ENCODE measurements around the gene FFAR2. TPM values are rescaled to one million over a fixed set of nuclear protein-coding genes. Genes with fewer than 3 reads are reported as not detected.
A peak's percentile ranks its signal among the peaks of the same experiment; 100 is the strongest.
"Not testable (repeated sequence)": the region's sequence is repeated elsewhere in the genome, so short reads cannot be mapped to it uniquely, and the experiment has no call there.

Gene FFAR2
- total and polyA plus RNA-seq, 3 donors from 2014 or later, result 0.20 TPM; not detected in 2

DNA sequence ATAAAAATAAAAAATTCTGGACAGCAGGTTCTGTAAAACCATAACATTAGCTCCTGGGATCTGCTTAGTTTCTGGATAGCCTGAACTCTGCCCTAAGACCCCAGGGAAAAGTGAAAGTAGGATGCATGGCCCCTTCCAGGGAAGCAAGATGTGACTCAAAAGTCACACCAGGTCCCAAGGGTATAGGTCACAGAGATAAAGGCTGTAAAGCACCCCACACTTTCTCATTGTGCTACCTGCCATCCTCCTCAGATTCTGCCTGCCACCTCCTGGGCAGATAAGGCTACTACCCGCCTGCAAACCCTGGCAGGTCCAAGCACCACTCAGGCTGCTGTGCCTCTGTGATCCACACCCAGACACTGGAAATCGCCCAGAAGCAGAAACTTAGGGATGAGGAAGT lies 20.6 kb downstream of the FFAR2 start:
- Histone ChIP-seq H3K4me3 (no peak overlapping the region), H3K36me3 (ENCODE audit: low read depth, missing control alignments) (no peaks in the 10 kb centered on the region), H3K9me3 (no peaks in the 10 kb centered on the region), H3K4me1 (no peaks in the 10 kb centered on the region), H3K27ac (no peak overlapping the region), H3K27me3 (no peaks in the 10 kb centered on the region)
- DNase-seq, result peak; percentile 69
- intact Hi-C loops (cut with DNase I; ENCODE audit: low total_unique reads), result no loop called here
- 56 to 58% methylated on average over 2 of the region's 2 CpGs for WGBS, 2 donors
- TF ChIP-seq POLR2A (IDR thresholded peaks at IDR 0.05), result no peak
- TF ChIP-seq, protein P1, sequence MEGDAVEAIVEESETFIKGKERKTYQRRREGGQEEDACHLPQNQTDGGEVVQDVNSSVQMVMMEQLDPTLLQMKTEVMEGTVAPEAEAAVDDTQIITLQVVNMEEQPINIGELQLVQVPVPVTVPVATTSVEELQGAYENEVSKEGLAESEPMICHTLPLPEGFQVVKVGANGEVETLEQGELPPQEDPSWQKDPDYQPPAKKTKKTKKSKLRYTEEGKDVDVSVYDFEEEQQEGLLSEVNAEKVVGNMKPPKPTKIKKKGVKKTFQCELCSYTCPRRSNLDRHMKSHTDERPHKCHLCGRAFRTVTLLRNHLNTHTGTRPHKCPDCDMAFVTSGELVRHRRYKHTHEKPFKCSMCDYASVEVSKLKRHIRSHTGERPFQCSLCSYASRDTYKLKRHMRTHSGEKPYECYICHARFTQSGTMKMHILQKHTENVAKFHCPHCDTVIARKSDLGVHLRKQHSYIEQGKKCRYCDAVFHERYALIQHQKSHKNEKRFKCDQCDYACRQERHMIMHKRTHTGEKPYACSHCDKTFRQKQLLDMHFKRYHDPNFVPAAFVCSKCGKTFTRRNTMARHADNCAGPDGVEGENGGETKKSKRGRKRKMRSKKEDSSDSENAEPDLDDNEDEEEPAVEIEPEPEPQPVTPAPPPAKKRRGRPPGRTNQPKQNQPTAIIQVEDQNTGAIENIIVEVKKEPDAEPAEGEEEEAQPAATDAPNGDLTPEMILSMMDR (IDR thresholded peaks at IDR 0.05), result peak; percentile 17 to 53 (median 35)

DNA sequence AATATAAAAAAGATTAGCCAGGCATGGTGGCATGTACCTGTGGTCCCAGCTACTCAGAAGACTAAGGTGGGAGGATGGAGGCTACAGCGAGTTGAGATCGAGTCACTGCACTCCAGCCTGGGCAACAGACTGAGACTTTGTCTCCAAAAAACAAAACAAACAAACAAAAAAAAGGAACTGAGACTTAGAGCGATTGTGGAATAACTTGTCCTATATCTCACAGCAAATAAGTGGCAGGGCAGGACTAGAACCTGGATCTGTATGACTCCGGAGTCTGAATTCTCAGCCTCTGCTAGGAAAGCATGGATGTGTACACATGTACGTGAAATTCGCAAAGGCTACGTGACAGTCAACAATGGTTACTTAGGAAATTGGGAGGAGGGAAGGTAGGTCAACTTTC lies 22.1 kb downstream of the FFAR2 start:
- TF ChIP-seq, protein P1 (IDR thresholded peaks at IDR 0.05), result no peak
- no peak for TF ChIP-seq POLR2A (IDR thresholded peaks at IDR 0.05)
- DNase-seq, result no peak
- no peaks in the 10 kb centered on the region for H3K9me3 ChIP-seq
- H3K27me3 ChIP-seq, result no peaks in the 10 kb centered on the region
- H3K36me3 ChIP-seq (ENCODE audit: low read depth, missing control alignments), result no peaks in the 10 kb centered on the region
- intact Hi-C loops (cut with DNase I; ENCODE audit: low total_unique reads), result no loop called here
- WGBS, 2 donors, result 86 to 95% methylated on average over 7 of the region's 7 CpGs
- H3K4me1 ChIP-seq, result no peaks in the 10 kb centered on the region
- H3K4me3 ChIP-seq, result no peak overlapping the region
- H3K27ac ChIP-seq, result no peak overlapping the region

DNA sequence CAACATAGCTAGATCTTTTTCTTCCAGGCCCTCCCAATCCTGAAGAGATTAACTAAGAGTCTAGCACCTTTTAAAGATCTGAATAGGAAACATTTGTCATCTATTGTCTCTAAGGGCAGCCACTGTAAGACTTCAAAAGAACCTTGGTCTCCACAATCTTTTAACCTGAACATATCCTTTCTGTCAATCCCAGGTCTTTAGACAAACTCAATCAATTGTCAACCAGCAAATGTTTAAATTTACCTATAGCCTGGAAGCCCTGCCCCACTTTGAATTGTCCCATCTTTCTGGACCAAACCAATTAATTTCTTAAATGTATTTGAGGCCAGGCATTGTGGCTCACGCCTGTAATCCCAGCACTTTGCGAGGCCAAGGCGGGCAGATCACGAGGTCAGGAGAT lies 23.0 kb downstream of the FFAR2 start:
- DNase-seq; intact Hi-C loops (cut with DNase I; ENCODE audit: low total_unique reads); H3K4me1 ChIP-seq; H3K27me3 ChIP-seq; H3K4me3 ChIP-seq; H3K9me3 ChIP-seq; H3K27ac ChIP-seq; H3K36me3 ChIP-seq (ENCODE audit: low read depth, missing control alignments): not testable (repeated sequence)
- WGBS, 2 donors, result 95 to 98% methylated on average over 4 of the region's 4 CpGs

DNA sequence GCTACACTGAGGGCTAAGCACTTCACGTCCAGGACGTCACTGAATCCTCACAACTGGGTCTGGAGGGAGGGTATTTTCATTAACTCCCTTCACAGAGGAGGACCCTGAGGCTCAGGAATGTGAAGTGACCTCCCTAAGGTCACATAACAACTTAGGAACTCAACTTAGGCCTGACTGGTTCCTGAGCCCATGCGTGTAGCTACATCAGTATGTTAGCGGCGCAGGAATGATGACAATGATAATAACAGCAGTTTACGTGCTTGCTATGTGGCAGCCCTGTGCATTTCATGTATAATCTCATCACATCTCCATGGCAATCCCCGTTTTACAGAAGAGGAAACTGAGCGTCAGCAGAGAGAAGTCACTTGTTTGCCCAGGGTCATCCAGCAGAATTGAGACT lies 23.9 kb downstream of the FFAR2 start:
- no peak for DNase-seq
- Histone ChIP-seq H3K4me3 (no peak overlapping the region), H3K36me3 (ENCODE audit: low read depth, missing control alignments) (no peaks in the 10 kb centered on the region), H3K9me3 (no peaks in the 10 kb centered on the region), H3K27me3 (no peaks in the 10 kb centered on the region), H3K27ac (no peak overlapping the region), H3K4me1 (no peaks in the 10 kb centered on the region)
- WGBS, 2 donors, result 95 to 96% methylated on average over 8 of the region's 8 CpGs
- TF ChIP-seq, protein P1 (IDR thresholded peaks at IDR 0.05), result no peak
- no peak for TF ChIP-seq POLR2A (IDR thresholded peaks at IDR 0.05)
- intact Hi-C loops (cut with DNase I; ENCODE audit: low total_unique reads), result no loop called here

DNA sequence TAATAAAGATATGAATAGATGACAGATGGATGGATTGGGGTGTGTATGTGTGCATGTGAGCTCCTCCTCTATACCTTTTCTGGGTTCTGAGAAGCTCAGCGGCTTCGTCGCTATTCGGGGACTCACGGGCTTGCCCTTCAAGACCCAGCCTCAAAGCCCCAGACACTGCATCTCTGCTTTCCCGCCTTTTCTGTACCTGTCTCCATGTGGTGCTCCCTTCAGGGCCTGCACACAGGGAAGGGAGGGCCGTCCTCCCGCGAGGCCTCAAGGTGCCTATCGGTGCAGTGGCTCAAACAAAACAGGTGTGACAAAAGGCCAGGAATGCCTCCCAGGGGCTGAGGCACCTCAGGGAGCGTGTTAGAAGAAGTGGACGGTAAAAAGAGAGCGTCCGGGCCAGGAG lies 26.0 kb downstream of the FFAR2 start:
- WGBS, 2 donors, result 95 to 96% methylated on average over 14 of the region's 14 CpGs
- Histone ChIP-seq H3K36me3 (ENCODE audit: low read depth, missing control alignments) (no peaks in the 10 kb centered on the region), H3K27ac (no peak overlapping the region), H3K4me1 (no peaks in the 10 kb centered on the region), H3K27me3 (no peaks in the 10 kb centered on the region), H3K4me3 (no peak overlapping the region), H3K9me3 (no peaks in the 10 kb centered on the region)
- no peak for DNase-seq
- TF ChIP-seq, protein P1 (IDR thresholded peaks at IDR 0.05), result no peak
- no peak for TF ChIP-seq POLR2A (IDR thresholded peaks at IDR 0.05)
- intact Hi-C loops (cut with DNase I; ENCODE audit: low total_unique reads), result no loop called here

DNA sequence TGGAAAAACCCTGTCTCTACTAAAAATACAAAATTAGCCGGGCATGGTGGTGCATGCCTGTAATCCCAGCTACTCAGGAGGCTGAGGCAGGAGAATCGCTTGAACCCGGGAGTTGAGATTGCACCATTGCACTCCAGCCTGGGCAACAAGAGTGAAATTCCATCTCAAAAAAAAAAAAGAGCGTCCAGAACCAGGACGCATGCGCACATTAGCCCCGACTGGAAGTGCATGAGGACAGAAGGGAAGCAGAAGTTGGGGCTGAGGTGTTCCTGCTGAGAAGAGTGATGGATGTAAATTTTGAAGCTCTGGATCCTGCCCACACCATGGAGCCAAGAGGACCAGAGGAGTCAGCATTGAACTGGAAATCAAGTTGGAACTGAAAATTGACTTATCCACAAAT lies 26.5 kb downstream of the FFAR2 start:
- DNase-seq; H3K27ac ChIP-seq; H3K9me3 ChIP-seq; H3K4me3 ChIP-seq; H3K4me1 ChIP-seq; H3K36me3 ChIP-seq (ENCODE audit: low read depth, missing control alignments); intact Hi-C loops (cut with DNase I; ENCODE audit: low total_unique reads); H3K27me3 ChIP-seq: not testable (repeated sequence)
- 95% methylated on average over 7 of the region's 7 CpGs for WGBS, 2 donors
